HG02623 (cell line): ENCODE measurements around the gene RILPL2.
"Not testable (repeated sequence)": the region's sequence is repeated elsewhere in the genome, so short reads cannot be mapped to it uniquely, and the experiment has no call there.

ENCODE experiments used
- ATAC-seq: cut with Tn5 transposase; IDR thresholded peaks from one replicate; pipeline ENCODE4 v1.9.1; 2021; ENCODE audit warnings: moderate library complexity; ENCODE audit not compliant: unreplicated experiment

The RILPL2 gene

DNA sequence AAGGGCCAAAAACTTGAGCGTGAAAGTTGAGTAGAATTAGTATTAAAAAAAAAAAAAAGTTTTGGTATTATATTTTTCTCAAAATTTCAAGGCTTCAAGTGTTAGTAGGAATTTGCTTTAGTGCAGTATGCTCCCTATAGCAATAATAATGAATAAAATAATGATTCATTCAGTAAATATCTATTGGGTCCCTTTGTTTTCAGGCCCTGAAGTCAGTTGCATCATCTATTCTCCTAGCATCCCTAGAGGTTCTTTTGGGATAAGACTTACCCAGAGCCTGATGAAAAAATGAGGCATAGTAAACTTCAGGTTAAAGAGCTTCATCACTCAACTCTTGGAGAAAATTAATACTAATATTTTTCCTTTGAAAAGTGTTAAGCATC, 51.5 kb downstream of the RILPL2 start:
- no peak for ATAC-seq

DNA sequence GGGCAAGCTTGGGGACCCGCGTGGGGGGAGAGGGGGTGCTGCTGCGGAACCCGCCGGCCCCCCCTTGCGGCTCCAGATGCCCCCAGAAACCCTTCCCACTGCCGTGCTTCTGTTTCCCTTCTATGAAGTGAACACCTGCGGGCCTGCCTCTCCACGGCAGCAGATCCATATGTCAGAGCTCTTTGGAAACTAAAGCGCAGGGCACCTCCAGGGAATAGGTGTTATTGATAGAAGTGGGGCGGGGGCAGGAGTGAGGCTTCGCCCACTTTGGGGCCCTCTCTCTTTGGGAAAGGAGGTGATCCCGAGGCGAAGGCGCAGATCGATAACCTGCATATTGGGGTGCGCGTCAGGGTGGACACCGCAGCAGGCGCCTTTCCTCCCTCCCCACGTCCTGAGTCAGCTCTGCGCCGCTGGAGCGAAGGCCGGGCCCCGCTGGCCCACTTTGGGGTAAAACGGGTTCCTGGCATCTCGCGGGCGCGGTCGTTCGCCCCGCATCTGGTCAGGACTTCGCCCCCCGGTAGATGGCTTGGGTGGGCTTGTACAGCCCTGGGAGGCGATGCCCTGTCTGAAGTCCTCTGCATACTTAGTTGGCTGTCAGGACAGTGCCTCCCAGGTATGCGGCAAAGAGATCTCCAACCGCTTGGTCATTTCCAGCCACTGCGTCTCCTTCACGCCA, 52.0 kb downstream of the RILPL2 start:
- ATAC-seq: no peak

DNA sequence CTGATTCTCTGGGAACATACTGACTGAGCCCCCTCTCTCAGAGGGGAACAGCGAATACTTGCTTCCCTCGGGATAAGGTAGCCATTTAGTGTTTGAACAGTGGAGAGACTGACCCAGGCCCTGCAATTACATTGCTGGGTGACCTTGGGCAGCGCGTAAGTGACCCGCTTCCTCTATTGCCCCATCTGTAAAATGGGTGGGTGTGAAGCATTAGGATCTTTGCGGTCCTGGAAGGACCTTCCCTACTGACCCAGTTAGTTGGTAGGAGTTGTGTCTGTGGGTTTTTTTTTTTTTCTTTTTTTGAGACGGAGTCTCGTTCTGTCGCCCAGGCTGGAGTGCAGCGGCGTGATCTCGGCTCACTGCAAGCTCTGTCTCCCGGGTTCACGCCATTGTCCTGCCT, 53.8 kb downstream of the RILPL2 start:
- no peak for ATAC-seq

DNA sequence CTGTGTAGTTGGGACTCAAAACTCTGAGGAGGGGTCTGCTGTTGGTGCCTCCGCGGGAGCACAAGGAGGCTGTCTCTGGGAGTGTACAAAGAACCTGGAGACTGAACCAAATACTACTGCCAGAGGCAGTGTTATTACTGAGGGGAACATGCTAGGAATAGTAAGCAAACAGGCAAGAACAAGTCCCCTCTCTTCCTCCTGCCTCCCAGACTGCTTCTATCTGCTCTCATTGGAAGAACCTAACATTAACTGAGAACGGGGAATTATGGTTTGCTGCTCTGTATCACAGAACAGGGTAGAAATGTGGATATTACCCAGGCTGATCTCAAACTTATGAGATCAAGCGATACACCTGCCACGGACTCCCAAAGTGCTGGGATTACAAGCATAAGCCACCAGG, 57.1 kb downstream of the RILPL2 start:
- ATAC-seq: no peak

DNA sequence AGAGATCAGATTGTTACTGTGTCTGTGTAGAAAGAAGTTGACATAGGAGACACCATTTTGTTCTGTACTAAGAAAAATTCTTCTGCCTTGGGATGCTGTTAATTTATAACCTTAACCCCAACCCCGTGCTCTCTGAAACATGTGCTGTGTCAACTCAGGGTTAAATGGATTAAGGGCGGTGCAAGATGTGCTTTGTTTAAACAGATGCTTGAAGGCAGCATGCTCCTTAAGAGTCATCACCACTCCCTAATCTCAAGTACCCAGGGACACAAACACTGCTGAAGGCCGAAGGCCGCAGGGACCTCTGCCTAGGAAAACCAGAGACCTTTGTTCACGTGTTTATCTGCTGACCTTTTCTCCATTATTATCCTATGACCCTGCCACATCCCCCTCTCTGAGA, 64.1 kb downstream of the RILPL2 start:
- ATAC-seq: not testable (repeated sequence)

DNA sequence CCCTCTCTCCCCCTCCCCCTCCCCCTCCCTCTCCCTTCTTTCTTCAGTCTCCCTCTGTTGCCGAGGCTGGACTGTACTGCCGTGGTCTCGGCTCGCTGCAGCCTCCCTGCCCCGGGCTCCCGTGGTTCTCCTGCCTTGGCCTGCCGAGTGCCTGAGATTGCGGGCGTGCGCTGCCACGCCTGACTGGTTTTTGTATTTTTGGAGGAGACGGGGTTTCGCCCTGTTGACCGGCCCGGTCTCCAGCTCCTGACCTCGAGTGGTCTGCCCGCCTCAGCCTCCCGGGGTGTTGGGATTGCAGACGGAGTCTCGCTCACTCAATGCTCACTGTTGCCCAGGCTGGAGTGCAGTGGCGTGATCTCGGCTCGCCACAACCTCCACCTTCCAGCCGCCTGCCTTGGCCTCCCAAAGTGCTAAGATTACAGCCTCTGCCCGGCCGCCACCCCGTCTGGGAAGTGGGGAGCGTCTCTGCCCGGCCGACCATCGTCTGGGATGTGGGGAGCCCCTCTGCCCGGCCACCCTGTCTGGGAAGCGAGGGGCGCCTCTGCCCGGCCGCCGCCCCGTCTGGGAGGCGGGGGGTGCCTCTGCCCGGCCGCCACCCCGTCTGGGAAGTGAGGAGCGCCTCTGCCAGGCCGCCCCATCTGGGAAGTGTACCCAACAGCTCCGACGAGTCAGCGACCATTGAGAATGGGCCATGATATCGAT, 64.7 kb downstream of the RILPL2 start:
- ATAC-seq: not testable (repeated sequence)

DNA sequence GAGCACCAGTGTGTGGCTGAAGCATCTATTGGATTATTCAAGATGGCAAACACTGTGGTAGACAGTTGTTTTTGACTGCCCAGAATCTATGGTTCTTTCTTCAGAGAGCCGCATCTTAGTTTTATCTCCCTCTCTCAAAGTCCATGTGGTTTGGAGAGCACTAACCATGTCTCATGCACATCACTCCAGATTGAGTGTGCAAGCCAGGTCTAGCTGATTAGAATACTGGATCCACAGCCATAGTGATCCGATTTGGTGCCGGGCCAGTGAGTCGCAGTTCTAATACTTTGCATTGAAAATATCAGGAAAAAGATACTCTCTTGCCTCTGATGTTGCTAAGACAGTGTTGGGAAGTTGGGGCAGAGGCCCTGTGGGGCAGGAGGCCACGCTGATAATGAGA, 67.3 kb downstream of the RILPL2 start:
- no peak for ATAC-seq

DNA sequence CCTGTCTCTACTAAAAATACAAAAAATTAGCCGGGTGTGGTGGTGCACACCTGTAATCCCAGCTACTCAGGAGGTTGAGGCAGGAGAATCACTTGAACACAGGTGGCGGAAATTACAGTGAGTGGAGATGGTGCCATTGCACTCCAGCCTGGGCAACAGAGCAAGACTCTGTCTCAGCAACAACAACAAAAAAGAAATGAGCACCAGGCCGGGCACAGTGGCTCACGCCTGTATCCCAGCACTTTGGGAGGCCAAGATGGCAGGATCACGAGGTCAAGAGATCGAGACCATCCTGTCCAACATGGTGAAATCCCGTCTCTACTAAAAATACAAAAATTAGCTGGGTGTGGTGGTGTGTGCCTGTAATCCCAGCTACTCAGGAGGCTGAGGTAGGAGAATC, 68.1 kb downstream of the RILPL2 start:
- ATAC-seq: not testable (repeated sequence)

DNA sequence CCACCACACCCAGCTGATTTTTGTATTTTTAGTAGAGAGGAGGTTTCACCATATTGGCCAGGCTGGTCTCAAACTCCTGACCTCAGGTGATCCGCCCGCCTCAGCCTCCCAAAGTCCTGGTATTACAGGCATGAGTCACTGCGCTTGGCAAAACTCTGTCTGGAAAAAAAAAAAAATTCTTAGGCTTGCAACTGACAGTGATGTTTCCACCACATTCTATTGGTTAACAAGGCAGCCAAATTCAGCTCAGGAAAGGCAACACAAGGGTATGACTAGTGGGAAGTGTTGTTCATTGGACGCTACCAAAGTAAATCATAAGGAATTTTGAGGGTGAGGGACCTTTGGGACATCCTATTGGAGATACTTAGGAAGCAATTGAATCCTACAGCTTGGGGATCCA, 69.0 kb downstream of the RILPL2 start:
- no peak for ATAC-seq
